Stimulated activated naive CD8-positive, alpha-beta T cell treated with anti-CD3 and anti-CD28 coated beads, Interleukin-15, Interleukin-2, amounts not matched to agents 100 U/mL and 50 U/mL, for 24 hours (primary cell): ENCODE data around the gene KRIT1.

Experiments used
- ATAC-seq: fragments of 150-1000 bp; cut with Tn5 transposase; one replicate; pipeline ENCODE4 v1.10.0; 2021
- DNase-seq: peaks from one replicate; pipeline ENCODE4 v3.0.0; 2021

The KRIT1 gene

DNA sequence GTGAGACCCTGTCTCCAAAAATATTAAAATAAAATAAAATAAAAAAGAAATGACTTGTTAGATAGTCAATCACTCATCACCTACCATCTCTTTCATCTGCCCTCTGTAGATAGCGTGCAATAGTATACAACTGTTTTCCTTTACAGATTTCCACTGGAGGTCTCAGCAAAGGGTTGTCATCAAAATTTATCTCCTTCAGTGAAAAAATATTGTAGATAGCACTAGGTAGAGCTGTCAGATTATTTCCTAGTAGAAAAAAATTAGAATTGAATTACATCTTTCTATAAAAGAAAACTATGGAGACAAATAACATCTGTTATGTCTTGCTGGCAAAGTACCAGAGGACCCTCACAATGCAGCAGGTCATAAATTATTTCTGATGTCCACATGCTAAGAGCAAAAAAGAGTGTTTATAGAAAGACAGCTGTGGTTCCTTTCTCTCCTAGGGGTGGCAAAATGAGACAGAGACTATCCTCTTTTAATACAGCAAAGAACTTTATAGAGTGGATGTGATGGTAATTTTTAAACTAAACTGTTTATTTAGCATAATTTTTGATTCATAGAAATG is 95.2 kb downstream of the KRIT1 start:
- DNase-seq, result no peak
- ATAC-seq, result no peak

DNA sequence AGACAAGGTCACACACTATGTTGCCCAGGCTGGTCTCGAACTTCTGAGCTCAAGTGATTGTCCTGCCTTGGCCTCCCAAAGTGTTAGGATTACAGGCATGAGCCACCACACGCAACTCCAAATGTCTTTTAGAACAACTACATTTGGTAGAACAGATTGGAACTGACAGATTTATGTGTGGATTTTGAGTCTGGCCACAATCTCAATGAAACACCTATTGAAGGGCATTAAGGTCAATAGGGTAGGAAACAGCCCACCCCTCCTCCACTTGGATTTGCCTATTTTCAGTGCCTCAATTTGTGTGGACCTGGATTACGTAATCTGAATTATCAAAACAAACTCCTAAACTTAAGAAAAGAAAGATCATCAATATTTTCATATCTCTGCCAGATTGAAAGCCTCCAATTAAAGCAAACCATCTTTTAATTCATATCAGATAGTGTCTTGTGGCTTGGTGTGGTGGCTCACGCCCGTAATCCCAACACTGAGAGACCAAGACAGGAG is 95.9 kb downstream of the KRIT1 start:
- ATAC-seq (no peak), DNase-seq (no peak)
